Left cardiac atrium (tissue), 4 donors: ENCODE results near the gene KRTAP5-11. TPM values are rescaled to one million over a fixed set of nuclear protein-coding genes. Genes with fewer than 3 reads are reported as not detected.
"Not testable (repeated sequence)": the region's sequence is repeated elsewhere in the genome, so short reads cannot be mapped to it uniquely, and the experiment has no call there.

Experiments used
- ATAC-seq, 2 donors: fragments of 200-7000 bp; cut with Tn5 transposase; one replicate each; pipeline ENCODE4 v1.9.1; 2020; ENCODE audit warnings: mild to moderate bottlenecking in 2 of 2, moderate library complexity in 2 of 2
- DNase-seq: peaks from one replicate; pipeline ENCODE4 v3.0.0-alpha.2; 2020
- intact Hi-C, 2 donors: fragments of 100-400 bp; cut with DNase I; formaldehyde crosslinking; loops; one replicate each; pipeline versions ENCODE4 v1.14.1 to v1.15.1; 2022 to 2023
- total RNA-seq, 2 donors: library from RNA; stranded (reverse); fragmentation: NEBNext Ultra II Directional; extraction: Animal tissue kit (Norgen Biotek cat#: 25700); gene quantifications; one replicate each; pipeline ENCODE4 v1.2.1, GENCODE V29; 2021
- donor health status: DM: no; HTN: yes; CAD: no.
- donor health status: DM: no; HTN: yes; CAD: no; lungs with severe emphysema.
- donor health status: DM: yes; HTN: yes; CAD: no.
- donor health status: Dilated cardiomyopathy.

KRTAP5-11 gene
- total RNA-seq, 2 donors from 2014 or later = not detected

- DNase-seq, intact Hi-C loops, ATAC-seq: not testable (repeated sequence)
Measured at GRCh38 chr11:71585673-71586072, 3.0 kb upstream of the KRTAP5-11 start.

- ATAC-seq, intact Hi-C loops, DNase-seq: not testable (repeated sequence)
Measured at GRCh38 chr11:71582969-71583368, 294 bp upstream of the KRTAP5-11 start.

GRCh38 chr11:71581826-71582225 is 849 bp downstream of the KRTAP5-11 start:
- ATAC-seq (no peak), DNase-seq (no peak)
- intact Hi-C loops = no loop called here

- intact Hi-C loops = no loop called here
- DNase-seq (peak; percentile 73), ATAC-seq (peak; percentile 89 to 90)
Measured at GRCh38 chr11:71580057-71581003, 2.3 kb downstream of the KRTAP5-11 start.

GRCh38 chr11:71579513-71579912 is 3.2 kb downstream of the KRTAP5-11 start:
- DNase-seq, intact Hi-C loops: not testable (repeated sequence)
- peak in 1 of 2 donors; percentile 51 for ATAC-seq

GRCh38 chr11:71577469-71578004 is 5.1 kb downstream of the KRTAP5-11 start:
- intact Hi-C loops = no loop called here
- no peak for DNase-seq
- no peak for ATAC-seq

- intact Hi-C loops = not testable (repeated sequence)
Measured at GRCh38 chr11:71576688-71577465, 5.8 kb downstream of the KRTAP5-11 start.

GRCh38 chr11:71575723-71576424 is 6.8 kb downstream of the KRTAP5-11 start:
- DNase-seq = no peak
- intact Hi-C loops = no loop called here
- no peak for ATAC-seq

More at GRCh38 chr11:71576688-71577465, 5.8 kb downstream of the KRTAP5-11 start:
- not testable (repeated sequence) for DNase-seq, ATAC-seq

GRCh38 chr11:71574418-71574817 is 8.3 kb downstream of the KRTAP5-11 start:
- no peak for ATAC-seq
- intact Hi-C loops = no loop called here
- DNase-seq = no peak

GRCh38 chr11:71572811-71573210 is 9.9 kb downstream of the KRTAP5-11 start:
- DNase-seq = no peak
- intact Hi-C loops = no loop called here
- ATAC-seq = no peak

- DNase-seq, intact Hi-C loops, ATAC-seq: not testable (repeated sequence)
Measured at GRCh38 chr11:71571101-71571850, 11.4 kb downstream of the KRTAP5-11 start.

- DNase-seq (no peak), ATAC-seq (peak; percentile 30 to 70)
- intact Hi-C loops = no loop called here
Measured at GRCh38 chr11:71568704-71569349, 13.8 kb downstream of the KRTAP5-11 start.

GRCh38 chr11:71567633-71568032 is 15.0 kb downstream of the KRTAP5-11 start:
- intact Hi-C loops, DNase-seq, ATAC-seq: not testable (repeated sequence)

GRCh38 chr11:71566626-71567599 is 15.8 kb downstream of the KRTAP5-11 start:
- intact Hi-C loops, DNase-seq: not testable (repeated sequence)
- peak in 1 of 2 donors; percentile 67 for ATAC-seq

GRCh38 chr11:71566081-71566620 is 16.5 kb downstream of the KRTAP5-11 start:
- intact Hi-C loops = no loop called here
- no peak for ATAC-seq
- no peak for DNase-seq

GRCh38 chr11:71565263-71565662 is 17.4 kb downstream of the KRTAP5-11 start, which contains the start of gene KRTAP5-10:
Gene KRTAP5-10, plus strand, starts transcription at chr11:71565563. Its CDS starts 25 bp downstream, at chr11:71565588.
- ATAC-seq (no peak), DNase-seq (no peak)
- intact Hi-C loops = no loop called here
